Breast epithelium (tissue), 4 donors: ENCODE results near the gene GPR17. TPM values are rescaled to one million over a fixed set of nuclear protein-coding genes. Genes with fewer than 3 reads are reported as not detected.

Experiments used
- DNase-seq, 2 donors: peaks; one replicate each; pipeline ENCODE4 v3.0.0-alpha.2; 2019; ENCODE audit warnings: low spot score in 2 of 2
- H3K27ac ChIP-seq, 2 donors: fragments of 200-600 bp; sonication (generic) in 1 of 2; one replicate each; pipeline ENCODE4 v1.5.1; 2016 to 2019; ENCODE audit warnings: mild to moderate bottlenecking in 1 of 2
- H3K27me3 ChIP-seq, 2 donors: fragments of 200-600 bp; sonication (generic) in 1 of 2; one replicate each; pipeline versions ENCODE4 v1.5.1 to v1.6.0; 2017 to 2019; ENCODE audit warnings: control low read depth in 1 of 2, mild to moderate bottlenecking in 1 of 2
- H3K36me3 ChIP-seq: fragments of 200-600 bp; one replicate; pipeline ENCODE4 v1.5.1; 2019
- H3K4me1 ChIP-seq, 2 donors: fragments of 200-600 bp; sonication (generic); one replicate each; pipeline ENCODE4 v1.5.1; 2016 to 2019; ENCODE audit warnings: control low read depth in 1 of 2
- H3K4me3 ChIP-seq, 3 donors: fragments of 200-600 bp; sonication (generic); 1 replicate in 2 of 3; 2 replicates in 1 of 3; pipeline ENCODE4 v1.5.1; 2016 to 2019; ENCODE audit warnings: mild to moderate bottlenecking in 3 of 3, moderate library complexity in 2 of 3
- H3K9me3 ChIP-seq, 2 donors: fragments of 200-600 bp; sonication (generic) in 1 of 2; one replicate each; pipeline ENCODE4 v1.5.1; 2016 to 2019; ENCODE audit warnings: control low read depth in 1 of 2
- POLR2A ChIP-seq: fragments of 450-650 bp; IDR thresholded peaks from one replicate; pipeline ENCODE4 v1.6.1; 2016; ENCODE audit warnings: antibody characterized with exemption, mild to moderate bottlenecking, moderate library complexity
- POLR2AphosphoS5 ChIP-seq, 3 donors: sonication (generic); formaldehyde crosslinking; IDR thresholded peaks; one replicate each; pipeline ENCODE4 v1.6.1; 2017; ENCODE audit warnings: antibody characterized with exemption in 3 of 3
- intact Hi-C: fragments of 100-400 bp; cut with DNase I; formaldehyde crosslinking; loops from one replicate; pipeline ENCODE4 v1.15.1; 2023; ENCODE audit warnings: low total_unique reads
- total RNA-seq, 3 donors: library from RNA; depleted of rRNA; stranded (reverse); fragments of >200 nt; gene quantifications; one replicate each; pipeline ENCODE4 v1.1.0, GENCODE V29; 2016
- TF ChIP-seq, protein P1 (sequence below), 3 donors: fragments of 450-650 bp; IDR thresholded peaks; one replicate each; pipeline ENCODE4 v1.5.1; 2016 to 2017; ENCODE audit warnings: antibody characterized with exemption in 3 of 3, mild to moderate bottlenecking in 3 of 3, moderate library complexity in 3 of 3

Gene GPR17
- total RNA-seq, 3 donors from 2014 or later: not detected

DNA sequence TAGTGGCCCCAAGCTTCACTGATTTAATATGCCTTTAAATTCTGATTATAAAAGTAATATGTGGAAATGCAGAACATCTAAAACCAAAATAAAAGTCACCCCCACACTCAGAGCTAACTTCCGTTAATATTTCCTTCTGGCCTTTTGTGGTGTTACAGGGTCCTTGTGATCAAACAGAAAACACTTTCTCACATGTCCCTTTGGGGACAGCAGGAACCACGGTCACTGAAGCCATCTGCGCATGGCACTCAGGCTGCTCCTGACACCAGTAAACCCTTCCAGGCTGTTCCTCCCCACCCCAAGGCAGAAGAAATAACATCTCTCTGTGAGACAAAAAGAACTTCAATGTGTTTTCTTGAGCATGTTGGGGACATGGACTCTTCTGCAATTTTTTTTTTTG is 25.1 kb upstream of the GPR17 start:
- no peaks in the 10 kb centered on the region for H3K36me3 ChIP-seq
- TF ChIP-seq POLR2AphosphoS5 (IDR thresholded peaks at IDR 0.05) (no peak), POLR2A (no peak)
- TF ChIP-seq, protein P1, sequence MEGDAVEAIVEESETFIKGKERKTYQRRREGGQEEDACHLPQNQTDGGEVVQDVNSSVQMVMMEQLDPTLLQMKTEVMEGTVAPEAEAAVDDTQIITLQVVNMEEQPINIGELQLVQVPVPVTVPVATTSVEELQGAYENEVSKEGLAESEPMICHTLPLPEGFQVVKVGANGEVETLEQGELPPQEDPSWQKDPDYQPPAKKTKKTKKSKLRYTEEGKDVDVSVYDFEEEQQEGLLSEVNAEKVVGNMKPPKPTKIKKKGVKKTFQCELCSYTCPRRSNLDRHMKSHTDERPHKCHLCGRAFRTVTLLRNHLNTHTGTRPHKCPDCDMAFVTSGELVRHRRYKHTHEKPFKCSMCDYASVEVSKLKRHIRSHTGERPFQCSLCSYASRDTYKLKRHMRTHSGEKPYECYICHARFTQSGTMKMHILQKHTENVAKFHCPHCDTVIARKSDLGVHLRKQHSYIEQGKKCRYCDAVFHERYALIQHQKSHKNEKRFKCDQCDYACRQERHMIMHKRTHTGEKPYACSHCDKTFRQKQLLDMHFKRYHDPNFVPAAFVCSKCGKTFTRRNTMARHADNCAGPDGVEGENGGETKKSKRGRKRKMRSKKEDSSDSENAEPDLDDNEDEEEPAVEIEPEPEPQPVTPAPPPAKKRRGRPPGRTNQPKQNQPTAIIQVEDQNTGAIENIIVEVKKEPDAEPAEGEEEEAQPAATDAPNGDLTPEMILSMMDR (IDR thresholded peaks at IDR 0.05): no peak
- no peak for DNase-seq

GRCh38 chr2:127621981-127622431 is 23.9 kb upstream of the GPR17 start:
- TF ChIP-seq, protein P1 (IDR thresholded peaks at IDR 0.05): no peak
- TF ChIP-seq POLR2A (no peak), POLR2AphosphoS5 (IDR thresholded peaks at IDR 0.05) (no peak)
- H3K4me3 ChIP-seq: no peak overlapping the region
- no peak overlapping the region for H3K27ac ChIP-seq
- H3K9me3 ChIP-seq: no peaks in the 10 kb centered on the region
- no peaks in the 10 kb centered on the region for H3K36me3 ChIP-seq
- peak in 1 of 2 donors; percentile 44 for DNase-seq
- H3K27me3 ChIP-seq: no peaks in the 10 kb centered on the region
- no peaks in the 10 kb centered on the region for H3K4me1 ChIP-seq
- intact Hi-C loops: no loop called here

More for the DNA sequence above, 25.1 kb upstream of the GPR17 start:
- H3K27me3 ChIP-seq: no peaks in the 10 kb centered on the region
- H3K27ac ChIP-seq: no peak overlapping the region
- no peaks in the 10 kb centered on the region for H3K4me1 ChIP-seq
- intact Hi-C loops: no loop called here
- no peaks in the 10 kb centered on the region for H3K9me3 ChIP-seq
- no peak overlapping the region for H3K4me3 ChIP-seq

DNA sequence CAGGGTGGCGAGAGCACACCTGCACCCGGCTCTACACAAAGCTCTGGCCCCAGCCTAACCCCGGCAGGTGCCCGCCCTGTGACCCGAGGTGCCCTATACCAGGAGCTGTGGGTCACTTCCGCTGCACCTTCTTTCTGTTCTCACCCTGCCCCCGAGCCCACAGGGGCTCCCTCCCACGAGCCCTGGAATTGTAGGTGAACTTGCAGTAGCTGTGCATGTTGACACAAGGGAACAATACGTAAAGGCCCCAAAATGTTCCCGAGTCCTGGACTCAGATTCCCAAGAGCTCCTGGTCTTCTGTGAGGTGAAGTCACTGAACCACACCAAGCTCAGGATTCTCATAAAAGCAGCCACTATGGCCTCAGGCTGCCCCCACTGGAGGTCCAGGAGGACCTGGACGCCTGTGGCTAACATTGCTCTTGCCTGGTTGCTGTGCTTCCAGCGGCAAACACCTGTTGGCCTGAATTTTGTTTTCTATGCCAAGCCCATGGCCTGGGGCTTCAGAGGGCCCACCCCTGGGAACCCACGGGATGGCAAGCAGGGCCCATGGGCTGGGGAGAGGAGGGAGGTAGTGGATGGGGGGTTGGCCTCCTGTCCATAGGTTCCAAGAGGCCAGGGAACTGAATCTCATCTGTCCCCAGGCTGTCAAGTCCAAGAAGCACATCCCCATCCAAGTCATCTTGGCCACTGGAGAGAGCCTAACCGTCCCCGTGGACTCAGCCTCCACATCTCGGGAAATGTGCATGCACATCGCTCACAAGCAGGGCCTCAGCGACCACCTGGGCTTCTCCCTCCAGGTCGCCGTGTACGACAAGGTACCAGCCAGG is 23.2 kb upstream of the GPR17 start:
- intact Hi-C loops: no loop called here
- Histone ChIP-seq H3K4me1 (no peaks in the 10 kb centered on the region), H3K27ac (no peak overlapping the region), H3K9me3 (no peaks in the 10 kb centered on the region), H3K4me3 (no peak overlapping the region), H3K27me3 (no peaks in the 10 kb centered on the region), H3K36me3 (no peaks in the 10 kb centered on the region)
- TF ChIP-seq, protein P1 (IDR thresholded peaks at IDR 0.05): no peak
- TF ChIP-seq POLR2AphosphoS5 (IDR thresholded peaks at IDR 0.05) (no peak), POLR2A (no peak)
- DNase-seq: peak in 1 of 2 donors; percentile 48

GRCh38 chr2:127623388-127624319 is 22.3 kb upstream of the GPR17 start:
- TF ChIP-seq, protein P1 (IDR thresholded peaks at IDR 0.05): no peak
- TF ChIP-seq POLR2AphosphoS5 (IDR thresholded peaks at IDR 0.05): no peak
- no peak for TF ChIP-seq POLR2A
- Histone ChIP-seq H3K36me3 (no peaks in the 10 kb centered on the region), H3K27ac (no peak overlapping the region), H3K27me3 (no peaks in the 10 kb centered on the region), H3K4me3 (no peak overlapping the region), H3K4me1 (no peaks in the 10 kb centered on the region), H3K9me3 (no peaks in the 10 kb centered on the region)
- peak in 1 of 2 donors; percentile 45 for DNase-seq
- intact Hi-C loops: no loop called here
